Measurements from ENCODE around the gene C1QTNF12.

Gene C1QTNF12

GRCh38 chr1:1242461-1243265 is 3.9 kb downstream of the C1QTNF12 start:
- no peak for TF ChIP-seq CTCF (IDR thresholded peaks at IDR 0.05; ENCODE audit: low read depth, low read length)
- H3K4me3 ChIP-seq (ENCODE audit: low read depth, low read length) = no peak overlapping the region
- in situ Hi-C loops (cut with HindIII; ENCODE audit: low sequenced_read_pairs) = no loop called here
- no peak for DNase-seq (ENCODE audit: low read depth, low spot score)

GRCh38 chr1:1241588-1242219 is 4.8 kb downstream of the C1QTNF12 start:
- in situ Hi-C loops (cut with HindIII; ENCODE audit: low sequenced_read_pairs) = no loop called here
- no peak for DNase-seq (ENCODE audit: low read depth, low spot score)
- no peak for TF ChIP-seq CTCF (IDR thresholded peaks at IDR 0.05; ENCODE audit: low read depth, low read length)
- H3K4me3 ChIP-seq (ENCODE audit: low read depth, low read length) = no peak overlapping the region

- no peak for TF ChIP-seq CTCF (IDR thresholded peaks at IDR 0.05; ENCODE audit: low read depth, low read length)
- DNase-seq (ENCODE audit: low read depth, low spot score) = no peak
- no peak overlapping the region for H3K4me3 ChIP-seq (ENCODE audit: low read depth, low read length)
- in situ Hi-C loops (cut with HindIII; ENCODE audit: low sequenced_read_pairs) = no loop called here
Observed at GRCh38 chr1:1240822-1241587, 5.5 kb downstream of the C1QTNF12 start.

- no peak for TF ChIP-seq CTCF (IDR thresholded peaks at IDR 0.05; ENCODE audit: low read depth, low read length)
- in situ Hi-C loops (cut with HindIII; ENCODE audit: low sequenced_read_pairs) = no loop called here
- DNase-seq (ENCODE audit: low read depth, low spot score) = no peak
- no peak overlapping the region for H3K4me3 ChIP-seq (ENCODE audit: low read depth, low read length)
Observed at GRCh38 chr1:1240348-1240732, 6.2 kb downstream of the C1QTNF12 start.

GRCh38 chr1:1239614-1240347 is 6.7 kb downstream of the C1QTNF12 start:
- no peak for DNase-seq (ENCODE audit: low read depth, low spot score)
- no peak for TF ChIP-seq CTCF (IDR thresholded peaks at IDR 0.05; ENCODE audit: low read depth, low read length)
- in situ Hi-C loops (cut with HindIII; ENCODE audit: low sequenced_read_pairs) = no loop called here
- no peak overlapping the region for H3K4me3 ChIP-seq (ENCODE audit: low read depth, low read length)

GRCh38 chr1:1239227-1239613 is 7.3 kb downstream of the C1QTNF12 start:
- in situ Hi-C loops (cut with HindIII; ENCODE audit: low sequenced_read_pairs) = no loop called here
- H3K4me3 ChIP-seq (ENCODE audit: low read depth, low read length) = no peak overlapping the region
- no peak for TF ChIP-seq CTCF (IDR thresholded peaks at IDR 0.05; ENCODE audit: low read depth, low read length)
- no peak for DNase-seq (ENCODE audit: low read depth, low spot score)

Data from astrocyte of the spinal cord (primary cell).